Measurements from ENCODE around the gene ZCCHC9.
"Not testable (repeated sequence)": the region's sequence is repeated elsewhere in the genome, so short reads cannot be mapped to it uniquely, and the experiment has no call there.

ZCCHC9 gene

DNA sequence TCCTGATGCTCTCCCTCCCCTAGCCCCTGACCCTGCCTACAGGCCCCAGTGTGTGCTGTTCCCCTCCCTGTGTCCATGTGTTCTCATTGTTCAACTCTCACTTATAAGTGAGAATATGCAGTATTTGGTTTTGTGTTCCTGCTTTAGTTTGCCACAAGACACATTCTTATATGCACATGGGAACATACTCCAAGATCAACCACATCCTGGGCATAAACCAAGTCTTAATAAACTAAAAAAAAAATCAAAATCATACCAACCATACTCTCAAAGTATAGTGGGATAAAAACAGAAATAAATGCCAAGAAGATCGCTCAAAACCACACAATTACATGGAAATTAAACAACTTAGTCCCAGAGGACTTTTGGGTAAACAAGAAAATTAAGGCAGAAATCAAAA lies 11.2 kb upstream of the ZCCHC9 start:
- no peak overlapping the region for H3K27ac Mint-ChIP-seq
- no peak overlapping the region for H3K4me3 Mint-ChIP-seq
- no peaks in the 10 kb centered on the region for H3K27me3 Mint-ChIP-seq
- peaks cover 18% of the 10 kb centered on the region for H3K9me3 Mint-ChIP-seq
- H3K4me1 Mint-ChIP-seq (ENCODE audit: low read depth), result peaks cover 73% of the 10 kb centered on the region
- DNase-seq, result no peak
- peaks cover 60% of the 10 kb centered on the region for H3K36me3 Mint-ChIP-seq (ENCODE audit: low read depth)

DNA sequence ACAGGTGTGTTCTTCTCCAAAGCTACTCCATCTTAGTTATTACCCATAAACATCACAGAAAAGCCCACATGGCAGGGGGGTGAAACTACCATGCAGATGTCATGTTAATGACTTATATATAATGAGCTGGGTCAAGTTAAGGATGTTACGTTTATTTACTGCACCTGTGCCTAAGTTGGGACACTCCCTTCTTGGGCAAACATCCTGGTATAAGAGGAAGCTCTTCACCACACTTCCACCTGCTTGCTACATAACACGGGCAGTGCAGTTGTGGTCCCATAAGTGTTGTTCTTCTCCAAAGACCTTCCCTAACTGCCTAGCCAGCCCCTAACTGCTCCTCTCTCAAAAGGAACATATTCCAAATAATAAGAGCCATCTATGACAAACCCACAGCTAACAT lies 9.3 kb upstream of the ZCCHC9 start:
- no peak for DNase-seq
- H3K27ac Mint-ChIP-seq, result no peak overlapping the region
- peaks cover 18% of the 10 kb centered on the region for H3K9me3 Mint-ChIP-seq
- H3K4me1 Mint-ChIP-seq (ENCODE audit: low read depth), result peaks cover 59% of the 10 kb centered on the region
- H3K36me3 Mint-ChIP-seq (ENCODE audit: low read depth), result peaks cover 49% of the 10 kb centered on the region
- H3K4me3 Mint-ChIP-seq, result no peak overlapping the region
- no peaks in the 10 kb centered on the region for H3K27me3 Mint-ChIP-seq

DNA sequence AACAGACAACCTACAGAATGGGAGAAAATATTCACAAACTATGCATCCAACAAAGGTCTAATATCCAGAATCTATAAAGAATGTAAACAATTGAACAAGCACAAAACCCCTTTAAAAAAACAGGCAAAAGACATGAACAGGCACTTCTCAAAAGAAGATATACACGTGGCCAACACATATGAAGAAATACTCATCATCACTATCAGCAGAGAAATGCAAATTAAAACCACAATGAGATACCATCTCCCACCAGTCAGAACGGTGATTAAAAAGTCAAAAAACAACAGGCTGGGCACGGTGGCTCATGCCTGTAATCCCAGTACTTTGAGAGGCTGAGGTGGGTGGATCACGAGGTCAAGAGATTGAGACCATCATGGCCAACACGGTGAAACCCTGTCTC lies 7.4 kb upstream of the ZCCHC9 start:
- H3K27ac Mint-ChIP-seq, result peak overlapping the region; percentile 31
- peaks cover 18% of the 10 kb centered on the region for H3K9me3 Mint-ChIP-seq
- H3K27me3 Mint-ChIP-seq, DNase-seq, H3K4me3 Mint-ChIP-seq: not testable (repeated sequence)
- peaks cover 50% of the 10 kb centered on the region for H3K36me3 Mint-ChIP-seq (ENCODE audit: low read depth)
- H3K4me1 Mint-ChIP-seq (ENCODE audit: low read depth), result peaks cover 65% of the 10 kb centered on the region

DNA sequence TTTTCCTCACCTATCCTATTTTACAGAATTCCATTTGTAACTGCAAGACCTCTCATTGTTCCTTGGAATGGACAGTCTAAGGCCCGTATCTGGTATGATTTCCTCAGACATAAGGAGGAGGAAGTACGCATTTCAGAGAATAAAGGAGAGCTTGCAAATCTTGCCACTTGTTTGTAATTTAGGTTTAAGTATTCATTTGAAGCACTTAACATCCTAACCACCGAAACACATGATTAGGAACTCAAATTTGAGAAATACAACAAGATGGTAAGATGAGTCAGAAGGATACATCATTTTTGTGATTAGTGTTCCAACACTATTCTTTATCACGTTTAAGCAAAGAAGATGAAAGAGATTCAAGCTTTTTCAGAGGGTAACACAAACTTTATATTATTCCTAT lies 3.9 kb upstream of the ZCCHC9 start:
- Mint-ChIP-seq H3K4me1 (ENCODE audit: low read depth) (peaks cover 55% of the 10 kb centered on the region), H3K27me3 (no peaks in the 10 kb centered on the region), H3K9me3 (peaks cover 9% of the 10 kb centered on the region), H3K27ac (no peak overlapping the region), H3K36me3 (ENCODE audit: low read depth) (peaks cover 49% of the 10 kb centered on the region), H3K4me3 (no peak overlapping the region)
- no peak for DNase-seq

DNA sequence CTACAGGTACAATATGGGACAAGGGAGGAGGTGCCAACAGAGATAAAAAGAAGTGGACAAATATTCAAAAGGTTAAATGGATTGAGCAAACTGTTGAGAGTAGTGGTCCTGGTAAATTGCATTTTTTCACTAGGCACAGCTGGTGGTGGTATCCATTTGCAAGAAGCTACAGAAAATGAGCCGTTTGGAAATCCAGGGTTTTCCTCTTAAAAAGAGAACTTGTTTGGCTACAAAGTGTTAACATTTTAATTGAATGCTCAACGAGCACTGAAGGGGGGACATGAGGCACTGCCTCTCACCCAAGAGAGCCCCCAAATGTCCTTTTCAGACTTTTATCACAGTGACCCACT lies 491 bp upstream of the ZCCHC9 start:
- Mint-ChIP-seq H3K36me3 (ENCODE audit: low read depth) (peaks cover 48% of the 10 kb centered on the region), H3K27ac (peak overlapping the region; percentile 95), H3K4me3 (peak overlapping the region; percentile 89), H3K27me3 (no peaks in the 10 kb centered on the region), H3K9me3 (no peaks in the 10 kb centered on the region), H3K4me1 (ENCODE audit: low read depth) (peaks cover 61% of the 10 kb centered on the region)
- DNase-seq, result no peak

DNA sequence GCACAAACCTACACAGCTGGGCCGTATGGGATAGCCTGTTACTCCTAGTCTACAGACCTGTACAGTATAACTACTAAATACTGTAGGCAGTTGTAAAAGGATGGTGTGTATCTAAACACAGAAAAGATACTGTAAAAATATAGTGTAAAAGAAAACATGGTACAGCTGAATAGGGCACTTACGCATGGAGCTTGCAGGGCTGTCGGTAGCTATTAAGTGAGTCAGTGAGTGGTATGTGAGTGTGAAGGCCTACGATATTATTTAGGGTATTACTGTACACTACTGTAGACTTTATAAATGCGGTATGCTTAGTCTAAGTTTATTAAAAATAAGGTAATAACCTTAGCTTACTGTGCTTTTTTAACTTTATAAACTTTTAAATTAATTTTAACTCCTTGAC lies 1.2 kb downstream of the ZCCHC9 start:
- Mint-ChIP-seq H3K4me3 (peak overlapping the region; percentile 89), H3K9me3 (no peaks in the 10 kb centered on the region), H3K27me3 (no peaks in the 10 kb centered on the region), H3K27ac (peak overlapping the region; percentile 95), H3K4me1 (ENCODE audit: low read depth) (peaks cover 60% of the 10 kb centered on the region), H3K36me3 (ENCODE audit: low read depth) (peaks cover 51% of the 10 kb centered on the region)
- no peak for DNase-seq

DNA sequence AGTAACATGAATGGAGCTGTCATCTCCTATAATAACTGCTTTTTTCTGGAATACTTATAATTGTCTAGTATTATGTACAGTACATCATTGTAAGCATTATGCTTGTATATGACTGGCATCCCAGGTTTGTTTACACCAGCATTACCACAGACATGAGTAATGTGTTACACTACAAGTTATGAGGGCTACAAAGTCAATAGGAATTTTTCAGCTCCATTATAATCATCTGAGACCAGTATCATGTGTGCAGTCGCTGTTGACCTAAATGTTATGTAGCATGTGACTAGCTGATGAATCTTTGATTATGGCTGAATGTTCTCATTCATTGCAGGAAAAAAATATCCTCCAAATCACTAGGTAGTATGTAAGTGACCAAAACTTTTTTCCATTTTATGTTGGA lies 2.2 kb downstream of the ZCCHC9 start:
- Mint-ChIP-seq H3K4me3 (peak overlapping the region; percentile 40), H3K36me3 (ENCODE audit: low read depth) (peaks cover 51% of the 10 kb centered on the region), H3K4me1 (ENCODE audit: low read depth) (peaks cover 51% of the 10 kb centered on the region), H3K27ac (no peak overlapping the region), H3K27me3 (no peaks in the 10 kb centered on the region), H3K9me3 (no peaks in the 10 kb centered on the region)
- no peak for DNase-seq

DNA sequence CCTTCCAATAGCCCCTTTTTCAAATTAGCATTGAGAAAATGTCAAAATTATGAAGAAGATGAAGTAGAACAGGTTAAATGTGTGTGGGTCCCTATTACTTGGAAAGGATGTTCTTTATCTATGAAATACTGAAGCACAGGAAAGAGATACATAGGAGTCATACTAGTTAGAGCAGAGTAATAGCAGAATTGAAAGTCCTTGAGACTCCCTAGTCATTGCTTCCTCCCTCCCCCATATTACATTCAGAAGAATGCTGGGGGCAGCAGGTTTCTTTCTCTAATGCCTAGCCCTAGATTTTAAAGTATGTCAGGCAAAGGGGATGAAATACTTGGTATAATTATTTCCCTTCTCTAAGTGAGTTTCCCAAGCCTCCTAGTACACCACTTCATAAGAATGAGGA lies 4.4 kb downstream of the ZCCHC9 start:
- H3K27ac Mint-ChIP-seq, result peak overlapping the region; percentile 86
- H3K4me1 Mint-ChIP-seq (ENCODE audit: low read depth), result peaks cover 32% of the 10 kb centered on the region
- H3K36me3 Mint-ChIP-seq (ENCODE audit: low read depth), result peaks cover 61% of the 10 kb centered on the region
- H3K9me3 Mint-ChIP-seq, result no peaks in the 10 kb centered on the region
- DNase-seq, result no peak
- peak overlapping the region; percentile 46 for H3K4me3 Mint-ChIP-seq
- H3K27me3 Mint-ChIP-seq, result no peaks in the 10 kb centered on the region

DNA sequence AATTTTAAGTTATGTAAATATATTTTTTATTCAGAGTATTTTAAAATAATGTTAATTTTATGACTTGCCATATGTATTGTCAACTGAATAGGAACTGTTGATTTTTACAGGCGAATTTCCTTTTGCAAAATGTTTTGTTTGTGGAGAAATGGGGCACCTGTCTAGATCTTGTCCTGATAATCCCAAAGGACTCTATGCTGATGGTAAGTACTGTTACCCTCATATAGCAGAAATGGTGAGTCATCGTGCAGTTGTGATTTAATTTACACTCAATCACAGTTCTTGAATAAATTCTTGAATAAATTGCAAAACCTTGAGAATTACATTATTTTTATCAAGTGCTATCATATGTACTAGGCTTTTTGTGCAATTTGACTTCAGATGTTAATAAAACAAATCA lies 7.4 kb downstream of the ZCCHC9 start:
- H3K4me1 Mint-ChIP-seq (ENCODE audit: low read depth), result peaks cover 22% of the 10 kb centered on the region
- H3K36me3 Mint-ChIP-seq (ENCODE audit: low read depth), result peaks cover 73% of the 10 kb centered on the region
- no peak overlapping the region for H3K27ac Mint-ChIP-seq
- H3K4me3 Mint-ChIP-seq, result no peak overlapping the region
- no peaks in the 10 kb centered on the region for H3K27me3 Mint-ChIP-seq
- DNase-seq, result no peak
- H3K9me3 Mint-ChIP-seq, result no peaks in the 10 kb centered on the region

DNA sequence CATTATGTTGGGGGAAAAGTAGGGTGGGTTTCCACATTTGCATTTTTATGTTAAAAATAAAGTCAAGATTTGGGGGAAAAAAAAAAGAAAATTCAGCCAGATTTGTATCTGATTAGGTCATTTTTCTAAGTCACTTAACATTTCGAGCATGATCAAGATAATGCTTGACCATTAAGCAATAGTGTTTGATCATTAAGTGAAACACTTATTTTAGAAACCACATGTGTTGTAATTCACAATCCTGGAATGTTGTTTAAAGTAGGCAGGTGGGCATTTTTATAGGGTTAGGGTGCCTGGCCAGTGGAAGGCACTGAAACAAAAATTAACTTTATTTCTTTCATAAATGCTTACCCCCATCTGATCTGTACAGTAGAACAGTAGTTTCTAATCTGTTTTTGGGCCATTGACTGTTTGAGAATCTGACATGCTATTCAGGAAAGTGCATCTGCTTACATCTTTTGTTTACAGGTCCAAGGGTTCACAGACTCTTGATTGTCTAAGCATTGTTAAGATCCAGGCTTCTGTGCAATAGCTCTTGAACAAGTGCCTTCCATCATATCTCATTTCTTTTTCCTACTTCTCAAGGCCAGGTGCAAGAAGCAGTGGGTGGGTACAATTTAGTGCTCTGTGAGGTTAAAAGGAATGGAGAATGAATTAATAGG lies 9.1 kb downstream of the ZCCHC9 start:
- peaks cover 74% of the 10 kb centered on the region for H3K36me3 Mint-ChIP-seq (ENCODE audit: low read depth)
- DNase-seq, result no peak
- H3K27ac Mint-ChIP-seq, result peak overlapping the region; percentile 58

DNA sequence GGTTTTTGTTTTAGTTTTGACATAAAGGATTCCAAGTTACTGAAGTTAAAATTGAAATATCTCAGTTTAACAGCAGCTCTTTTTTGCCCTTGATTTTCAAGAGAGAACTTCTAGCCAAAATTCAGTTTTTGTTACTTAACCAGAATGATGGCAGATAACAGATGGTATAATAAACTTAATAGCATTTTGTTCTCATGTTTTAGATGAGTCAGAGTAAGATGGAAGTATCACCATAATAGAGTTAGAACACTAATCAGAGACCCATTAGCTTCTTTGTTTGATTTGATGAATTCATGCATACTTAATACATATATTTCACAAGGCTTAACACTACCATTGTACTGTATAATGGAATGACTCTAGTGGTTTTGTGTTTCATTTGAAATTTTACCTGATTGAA lies 11.9 kb downstream of the ZCCHC9 start:
- H3K36me3 Mint-ChIP-seq (ENCODE audit: low read depth), result peaks cover 65% of the 10 kb centered on the region
- H3K27ac Mint-ChIP-seq, result no peak overlapping the region
- H3K27me3 Mint-ChIP-seq, result no peaks in the 10 kb centered on the region
- H3K4me1 Mint-ChIP-seq (ENCODE audit: low read depth), result peaks cover 2% of the 10 kb centered on the region
- no peak for DNase-seq
- no peak overlapping the region for H3K4me3 Mint-ChIP-seq
- no peaks in the 10 kb centered on the region for H3K9me3 Mint-ChIP-seq

More for the DNA sequence above, 9.1 kb downstream of the ZCCHC9 start:
- no peaks in the 10 kb centered on the region for H3K9me3 Mint-ChIP-seq
- H3K27me3 Mint-ChIP-seq, result no peaks in the 10 kb centered on the region
- no peak overlapping the region for H3K4me3 Mint-ChIP-seq
- H3K4me1 Mint-ChIP-seq (ENCODE audit: low read depth), result peaks cover 8% of the 10 kb centered on the region

DNA sequence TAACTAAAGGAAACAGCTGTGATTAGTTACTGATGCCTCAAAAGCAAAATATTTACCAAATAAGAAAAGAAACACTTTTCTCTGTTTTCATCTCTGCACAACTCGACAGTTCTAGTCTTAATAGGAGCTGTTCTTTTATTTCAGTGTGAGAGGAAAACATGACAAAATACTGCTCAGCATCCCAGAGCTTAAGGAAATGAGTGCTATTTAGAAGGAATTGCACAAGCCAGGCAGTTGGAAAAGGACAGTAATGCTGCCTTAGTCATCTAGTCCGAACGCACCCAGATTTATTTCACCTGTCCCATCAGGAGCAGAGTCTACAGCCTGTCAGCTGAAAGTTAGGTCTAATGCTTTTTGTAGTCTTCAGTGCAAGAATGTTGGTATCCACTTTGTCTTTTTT lies 12.3 kb downstream of the ZCCHC9 start:
- Mint-ChIP-seq H3K4me1 (ENCODE audit: low read depth) (peaks cover 2% of the 10 kb centered on the region), H3K36me3 (ENCODE audit: low read depth) (peaks cover 62% of the 10 kb centered on the region), H3K27ac (no peak overlapping the region), H3K9me3 (no peaks in the 10 kb centered on the region), H3K27me3 (no peaks in the 10 kb centered on the region), H3K4me3 (no peak overlapping the region)
- DNase-seq, result no peak

DNA sequence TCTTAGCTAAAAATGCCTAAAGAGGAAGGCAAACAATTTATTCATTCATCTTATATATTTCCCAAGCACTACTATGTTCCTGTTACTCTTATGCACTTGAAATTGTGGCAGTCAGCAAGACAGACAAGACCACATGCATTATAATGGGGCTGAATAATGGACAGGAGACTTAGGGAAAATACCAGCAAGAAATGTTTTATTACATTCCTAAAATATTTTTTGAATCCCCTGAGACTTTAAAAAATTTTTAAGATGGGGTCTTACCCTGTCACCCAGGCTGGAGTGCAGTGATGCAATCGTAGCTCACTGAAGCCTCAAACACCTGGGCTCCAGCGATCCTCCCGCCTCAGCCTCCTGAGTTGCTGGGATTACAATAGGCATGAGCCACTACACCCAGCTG lies 13.2 kb downstream of the ZCCHC9 start:
- peaks cover 53% of the 10 kb centered on the region for H3K36me3 Mint-ChIP-seq (ENCODE audit: low read depth)
- H3K27me3 Mint-ChIP-seq, result no peaks in the 10 kb centered on the region
- H3K4me3 Mint-ChIP-seq, result no peak overlapping the region
- no peak overlapping the region for H3K27ac Mint-ChIP-seq
- H3K9me3 Mint-ChIP-seq, result no peaks in the 10 kb centered on the region
- no peak for DNase-seq
- H3K4me1 Mint-ChIP-seq (ENCODE audit: low read depth), result peaks cover 2% of the 10 kb centered on the region

DNA sequence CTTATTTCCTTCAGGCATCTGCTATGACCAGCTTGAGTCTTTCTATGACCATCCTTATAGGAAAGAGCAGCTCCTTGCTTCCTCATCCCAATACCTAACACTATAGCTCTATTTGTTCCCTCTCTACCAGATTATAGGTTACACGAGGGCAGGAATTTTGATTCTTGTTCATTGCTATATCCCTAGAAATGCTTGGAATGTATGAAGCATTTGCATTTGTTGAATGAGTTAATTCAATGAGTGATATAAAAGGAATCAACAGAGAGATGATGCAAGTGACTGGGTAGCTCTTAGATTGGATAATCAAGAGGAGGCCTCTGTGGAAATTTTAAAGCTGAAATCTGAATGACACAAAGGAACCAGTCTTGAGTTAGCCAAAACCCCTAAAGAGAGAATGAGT lies 13.9 kb downstream of the ZCCHC9 start:
- no peaks in the 10 kb centered on the region for H3K27me3 Mint-ChIP-seq
- no peaks in the 10 kb centered on the region for H3K9me3 Mint-ChIP-seq
- peaks cover 2% of the 10 kb centered on the region for H3K4me1 Mint-ChIP-seq (ENCODE audit: low read depth)
- no peak overlapping the region for H3K4me3 Mint-ChIP-seq
- peaks cover 46% of the 10 kb centered on the region for H3K36me3 Mint-ChIP-seq (ENCODE audit: low read depth)
- no peak for DNase-seq
- H3K27ac Mint-ChIP-seq, result no peak overlapping the region

DNA sequence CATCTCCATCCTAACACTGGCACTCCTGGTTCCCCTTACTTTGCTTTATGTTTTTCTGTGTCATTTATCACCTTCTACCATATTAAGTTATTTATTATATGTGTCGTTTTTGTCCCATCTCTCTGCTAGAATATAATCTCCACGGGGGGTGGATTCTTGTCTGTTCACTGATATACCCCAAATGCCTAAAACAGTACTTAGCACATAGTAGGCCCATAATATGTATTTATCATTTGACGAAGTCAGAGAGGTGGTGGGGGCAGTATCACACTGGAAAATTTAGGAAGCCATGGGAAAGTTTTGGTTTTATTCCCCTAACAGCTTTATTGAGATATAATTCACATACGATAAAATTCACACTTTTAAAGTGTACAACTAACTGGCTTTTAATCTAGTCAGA lies 14.4 kb downstream of the ZCCHC9 start:
- no peak for DNase-seq
- Mint-ChIP-seq H3K36me3 (ENCODE audit: low read depth) (peaks cover 41% of the 10 kb centered on the region), H3K27ac (no peak overlapping the region), H3K4me1 (ENCODE audit: low read depth) (peaks cover 2% of the 10 kb centered on the region), H3K4me3 (no peak overlapping the region), H3K9me3 (no peaks in the 10 kb centered on the region), H3K27me3 (no peaks in the 10 kb centered on the region)

DNA sequence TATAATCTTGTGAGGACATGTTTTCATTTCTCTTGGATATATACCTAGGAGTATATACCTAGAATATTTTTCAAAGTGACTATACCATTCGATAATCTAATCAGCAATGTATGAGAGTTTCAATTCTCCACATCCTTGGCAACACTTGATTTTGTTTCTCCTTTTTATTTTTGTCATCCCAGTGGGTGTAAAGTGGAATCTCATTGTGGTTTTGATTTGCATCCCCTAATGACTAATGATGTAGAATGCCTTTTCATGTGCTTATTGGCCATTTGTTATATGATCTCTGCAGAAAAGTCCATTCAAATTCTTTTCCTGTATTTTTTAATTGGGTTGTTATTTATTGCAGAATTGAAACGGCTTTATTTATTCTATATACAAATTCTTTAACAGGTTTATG lies 15.2 kb downstream of the ZCCHC9 start:
- Mint-ChIP-seq H3K4me3 (no peak overlapping the region), H3K36me3 (ENCODE audit: low read depth) (peaks cover 34% of the 10 kb centered on the region), H3K9me3 (no peaks in the 10 kb centered on the region), H3K27me3 (no peaks in the 10 kb centered on the region), H3K4me1 (ENCODE audit: low read depth) (peaks cover 2% of the 10 kb centered on the region), H3K27ac (no peak overlapping the region)
- no peak for DNase-seq

All from activated T-cell treated with anti-CD3 and anti-CD28 coated beads, Interleukin-2, amount 50 U/mL, for 24 hours (primary cell).